ENCODE results near the gene ZNF234.

ZNF234 gene

GRCh38 chr19:44141191-44142058 is at the start of gene ZNF234:
ZNF234 (plus strand) TSS chr19:44141554; CDS start chr19:44144633, 3,079 bp downstream.
- in situ Hi-C loops (cut with HindIII; ENCODE audit: low sequenced_read_pairs), result no loop called here
- DNase-seq (ENCODE audit: low read depth, low spot score), result peak; percentile 81
- TF ChIP-seq CTCF (IDR thresholded peaks at IDR 0.05; ENCODE audit: low read depth, low read length), result no peak
- peak within 1 kb of the TSS; percentile 91 for H3K4me3 ChIP-seq (ENCODE audit: low read depth, low read length)

- DNase-seq (ENCODE audit: low read depth, low spot score), result no peak
- H3K4me3 ChIP-seq (ENCODE audit: low read depth, low read length), result no peak overlapping the region
- no peak for TF ChIP-seq CTCF (IDR thresholded peaks at IDR 0.05; ENCODE audit: low read depth, low read length)
- in situ Hi-C loops (cut with HindIII; ENCODE audit: low sequenced_read_pairs), result no loop called here
Measured at GRCh38 chr19:44092108-44092507, 49.2 kb upstream of the ZNF234 start.

- in situ Hi-C loops (cut with HindIII; ENCODE audit: low sequenced_read_pairs), result no loop called here
- H3K4me3 ChIP-seq (ENCODE audit: low read depth, low read length), result peak within 1 kb of the TSS; percentile 95
- no peak for TF ChIP-seq CTCF (IDR thresholded peaks at IDR 0.05; ENCODE audit: low read depth, low read length)
- peak; percentile 92 for DNase-seq (ENCODE audit: low read depth, low spot score)
Measured at GRCh38 chr19:44093931-44094765, 47.2 kb upstream of the ZNF234 start, which contains the start of gene ZNF224. ZNF224 (plus strand) TSS chr19:44094361; CDS start chr19:44097874, 3,513 bp downstream.

GRCh38 chr19:44107751-44108150 is 33.6 kb upstream of the ZNF234 start:
- H3K4me3 ChIP-seq (ENCODE audit: low read depth, low read length), result no peak overlapping the region
- in situ Hi-C loops (cut with HindIII; ENCODE audit: low sequenced_read_pairs), result no loop called here
- no peak for DNase-seq (ENCODE audit: low read depth, low spot score)
- no peak for TF ChIP-seq CTCF (IDR thresholded peaks at IDR 0.05; ENCODE audit: low read depth, low read length)

GRCh38 chr19:44109458-44109857 is 31.9 kb upstream of the ZNF234 start:
- DNase-seq (ENCODE audit: low read depth, low spot score), result no peak
- in situ Hi-C loops (cut with HindIII; ENCODE audit: low sequenced_read_pairs), result no loop called here
- no peak for TF ChIP-seq CTCF (IDR thresholded peaks at IDR 0.05; ENCODE audit: low read depth, low read length)
- no peak overlapping the region for H3K4me3 ChIP-seq (ENCODE audit: low read depth, low read length)

- TF ChIP-seq CTCF (IDR thresholded peaks at IDR 0.05; ENCODE audit: low read depth, low read length), result no peak
- in situ Hi-C loops (cut with HindIII; ENCODE audit: low sequenced_read_pairs), result no loop called here
- H3K4me3 ChIP-seq (ENCODE audit: low read depth, low read length), result peak overlapping the region; percentile 94
- peak; percentile 80 for DNase-seq (ENCODE audit: low read depth, low spot score)
Measured at GRCh38 chr19:44111910-44112463, 29.4 kb upstream of the ZNF234 start.

All from astrocyte of the spinal cord (primary cell).